OCI-LY7 (cell line): Measurements from ENCODE around the gene DENND10. TPM values are rescaled to one million over a fixed set of nuclear protein-coding genes. Genes with fewer than 3 reads are reported as not detected.
A peak's percentile ranks its signal among the peaks of the same experiment; 100 is the strongest.

Source experiments
- BruUV-seq: library from RNA; stranded (reverse); fragments of 400-500 nt; replicated peaks from 2 replicates; lab custom pipeline; 2021; lab: Mats Ljungman, UMichigan
- CTCF ChIA-PET: fragments of 300-600 bp; sonication (Branson Sonifier 250); formaldehyde crosslinking; loops from one replicate; lab custom pipeline; 2022; ENCODE audit warnings: antibody characterized with exemption; ENCODE audit not compliant: unreplicated experiment; lab: Charles Lee
- POLR2A ChIA-PET: fragments of 300-600 bp; sonication (Branson Sonifier 250); formaldehyde crosslinking; loops from one replicate; lab custom pipeline; 2022; ENCODE audit warnings: antibody characterized with exemption; lab: Charles Lee
- DNase-seq: peaks from one replicate; pipeline ENCODE4 v3.0.0-alpha.2; 2015; ENCODE audit warnings: low spot score
- H2AFZ ChIP-seq: fragments of 200-600 bp; sonication (generic), shearing (Covaris generic); 2 replicates; pipeline ENCODE4 v1.6.1; 2014; ENCODE audit warnings: mild to moderate bottlenecking, antibody characterized with exemption, low read length, moderate library complexity
- H3K27ac ChIP-seq: fragments of 200-600 bp; sonication (generic); 2 replicates; pipeline ENCODE4 v1.5.1; 2014; ENCODE audit warnings: mixed run types, low read depth, mild to moderate bottlenecking, moderate library complexity, low read length, inconsistent platforms; ENCODE audit not compliant: poor library complexity, severe bottlenecking
- H3K36me3 ChIP-seq: fragments of 200-600 bp; sonication (generic); 2 replicates; pipeline ENCODE4 v1.6.1; 2014; ENCODE audit warnings: mild to moderate bottlenecking, antibody characterized with exemption, low read length, moderate library complexity, mixed read lengths; ENCODE audit not compliant: insufficient read depth
- H3K4me1 ChIP-seq: fragments of 200-600 bp; sonication (generic); 2 replicates; pipeline ENCODE4 v1.5.1; 2014; ENCODE audit warnings: mild to moderate bottlenecking, low read length; ENCODE audit not compliant: insufficient read depth, poor library complexity, severe bottlenecking
- H3K4me2 ChIP-seq: fragments of 200-600 bp; sonication (generic); 2 replicates; pipeline ENCODE4 v1.6.1; 2014; ENCODE audit warnings: mild to moderate bottlenecking, low read length
- H3K4me3 ChIP-seq: fragments of 200-600 bp; sonication (generic); 2 replicates; pipeline ENCODE4 v1.5.1; 2014; ENCODE audit warnings: mild to moderate bottlenecking, low read depth, low read length; ENCODE audit not compliant: poor library complexity, severe bottlenecking
- H3K79me2 ChIP-seq: fragments of 200-600 bp; sonication (generic); 2 replicates; pipeline ENCODE4 v1.6.1; 2016; ENCODE audit warnings: low read depth, mild to moderate bottlenecking, low read length, moderate library complexity, mixed read lengths; ENCODE audit not compliant: insufficient read depth
- H3K9me2 ChIP-seq: fragments of 200-600 bp; sonication (generic); 2 replicates; pipeline ENCODE4 v1.6.1; 2016; ENCODE audit warnings: mild to moderate bottlenecking, low read length, mixed read lengths; ENCODE audit not compliant: insufficient read depth
- H3K9me3 ChIP-seq: fragments of 200-600 bp; sonication (generic); 2 replicates; pipeline ENCODE4 v1.6.1; 2014; ENCODE audit warnings: mild to moderate bottlenecking, mixed run types, low read length, mixed read lengths
- H4K20me1 ChIP-seq: fragments of 200-600 bp; sonication (generic); 2 replicates; pipeline ENCODE4 v1.6.1; 2014; ENCODE audit warnings: mild to moderate bottlenecking, antibody characterized with exemption, low read length, moderate library complexity, mixed read lengths; ENCODE audit not compliant: insufficient read depth
- EZH2phosphoT487 ChIP-seq: fragments of 200-600 bp; sonication (generic); IDR thresholded peaks from 2 replicates; pipeline ENCODE4 v1.6.1; 2018; ENCODE audit warnings: low read depth, borderline replicate concordance, mild to moderate bottlenecking, mixed run types, antibody characterized with exemption, low read length, moderate library complexity, mixed read lengths
- intact Hi-C: fragments of 100-400 bp; cut with micrococcal nuclease; formaldehyde crosslinking; loops from one replicate; pipeline ENCODE4 v1.10.0; 2022; ENCODE audit not compliant: unreplicated experiment
- total RNA-seq, 2 experiments: library from RNA; depleted of rRNA in 1 of 2; stranded (reverse); fragments of >200 nt in 1 of 2; shearing (Covaris generic) in 1 of 2; gene quantifications; 2 replicates each; pipeline ENCODE4 v1.2.3, GENCODE V29; 2014 to 2022
- TF ChIP-seq, protein P1 (sequence below): fragments of 200-600 bp; sonication (generic); conservative IDR thresholded peaks from 2 replicates; pipeline ENCODE4 v1.5.1; 2014; ENCODE audit warnings: mild to moderate bottlenecking, antibody characterized with exemption, low read length, moderate library complexity, mixed read lengths

DENND10 gene
- total RNA-seq, 2 experiments from 2014 or later = 17.8 to 27.1 TPM

GRCh38 chr10:119079599-119080520 lies 24.1 kb upstream of the DENND10 start:
- no peaks in the 10 kb centered on the region for H3K9me2 ChIP-seq
- peak; percentile 71 for DNase-seq
- H3K36me3 ChIP-seq = peaks cover 52% of the 10 kb centered on the region
- BruUV-seq = no TSS peak
- no peaks in the 10 kb centered on the region for H3K9me3 ChIP-seq
- no peak for TF ChIP-seq EZH2phosphoT487
- TF ChIP-seq, protein P1, sequence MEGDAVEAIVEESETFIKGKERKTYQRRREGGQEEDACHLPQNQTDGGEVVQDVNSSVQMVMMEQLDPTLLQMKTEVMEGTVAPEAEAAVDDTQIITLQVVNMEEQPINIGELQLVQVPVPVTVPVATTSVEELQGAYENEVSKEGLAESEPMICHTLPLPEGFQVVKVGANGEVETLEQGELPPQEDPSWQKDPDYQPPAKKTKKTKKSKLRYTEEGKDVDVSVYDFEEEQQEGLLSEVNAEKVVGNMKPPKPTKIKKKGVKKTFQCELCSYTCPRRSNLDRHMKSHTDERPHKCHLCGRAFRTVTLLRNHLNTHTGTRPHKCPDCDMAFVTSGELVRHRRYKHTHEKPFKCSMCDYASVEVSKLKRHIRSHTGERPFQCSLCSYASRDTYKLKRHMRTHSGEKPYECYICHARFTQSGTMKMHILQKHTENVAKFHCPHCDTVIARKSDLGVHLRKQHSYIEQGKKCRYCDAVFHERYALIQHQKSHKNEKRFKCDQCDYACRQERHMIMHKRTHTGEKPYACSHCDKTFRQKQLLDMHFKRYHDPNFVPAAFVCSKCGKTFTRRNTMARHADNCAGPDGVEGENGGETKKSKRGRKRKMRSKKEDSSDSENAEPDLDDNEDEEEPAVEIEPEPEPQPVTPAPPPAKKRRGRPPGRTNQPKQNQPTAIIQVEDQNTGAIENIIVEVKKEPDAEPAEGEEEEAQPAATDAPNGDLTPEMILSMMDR = no peak
- intact Hi-C loops = loop anchor here (1.0 to 10.0 kb wide), 4 partner anchors 49 to 625 kb away; partner anchors contain the start of gene SFXN4
- H3K4me1 ChIP-seq = peaks cover 37% of the 10 kb centered on the region
- CTCF ChIA-PET = no interaction called here
- H2AFZ ChIP-seq = peak overlapping the region; percentile 44; the same call in 1 of the 2 replicates
- peaks cover 26% of the 10 kb centered on the region for H4K20me1 ChIP-seq
- H3K27ac ChIP-seq = peak overlapping the region; percentile 70
- peaks cover 67% of the 10 kb centered on the region for H3K79me2 ChIP-seq
- H3K4me3 ChIP-seq = peak overlapping the region; percentile 79
- POLR2A ChIA-PET = interaction anchor here (0.6 to 1.9 kb wide), 8 partner anchors 13 to 325 kb away, joined by 3 to 10 read pairs (median 3); partner anchors contain the start of gene DENND10
- H3K4me2 ChIP-seq = peak overlapping the region; percentile 75

DNA sequence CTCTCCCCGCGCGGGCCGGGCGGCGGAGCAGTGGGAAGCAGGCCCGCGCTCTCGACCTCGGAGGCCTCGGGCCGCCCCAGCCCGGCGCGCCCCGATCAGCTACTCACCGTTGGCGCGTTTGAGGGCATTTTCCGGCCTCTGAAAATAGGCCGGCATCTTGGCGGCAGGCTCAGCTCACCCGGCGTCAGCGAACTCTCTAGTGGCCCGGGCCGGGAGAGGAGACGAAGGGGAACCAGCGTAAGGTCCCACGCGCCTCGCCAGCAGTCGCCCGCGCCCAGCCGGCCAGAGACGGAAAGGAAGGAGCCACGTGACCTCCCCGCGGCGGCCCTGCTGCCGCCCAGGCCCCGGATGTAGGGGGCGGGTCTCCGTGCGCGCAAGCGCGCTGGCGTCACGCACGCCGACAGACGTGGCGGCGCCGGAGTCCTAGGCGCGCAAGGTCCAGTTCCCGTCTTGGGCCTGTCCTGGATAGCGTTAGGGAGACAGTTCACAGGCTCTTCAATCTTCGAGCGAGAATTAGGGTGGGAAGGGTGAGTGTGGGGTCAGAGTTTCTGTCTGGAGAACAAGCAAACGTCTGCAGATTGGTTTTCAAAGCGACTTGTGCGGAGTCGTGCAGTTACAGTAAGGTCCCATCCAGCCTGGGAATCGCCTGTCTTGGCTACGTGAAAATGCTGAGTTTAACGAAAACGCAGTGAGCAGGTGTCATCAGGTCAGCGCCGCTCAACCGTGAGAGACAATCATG lies 23.2 kb upstream of the DENND10 start, which contains the start of gene EIF3A:
Gene EIF3A (minus strand): TSS at position 297 of the 739 bp plus-strand sequence. CDS start 141 bp downstream, at position 156.
- no peak for TF ChIP-seq EZH2phosphoT487
- TF ChIP-seq, protein P1 = no peak
- CTCF ChIA-PET = no interaction called here
- Histone ChIP-seq H3K27ac (peak within 1 kb of the TSS; percentile 70), H4K20me1 (peaks cover 26% of the 10 kb centered on the region), H3K36me3 (peaks cover 47% of the 10 kb centered on the region), H2AFZ (peak within 1 kb of the TSS; percentile 69), H3K9me3 (no peaks in the 10 kb centered on the region), H3K4me3 (peak within 1 kb of the TSS; percentile 79), H3K4me1 (peaks cover 45% of the 10 kb centered on the region), H3K4me2 (peak within 1 kb of the TSS; percentile 75), H3K79me2 (peaks cover 58% of the 10 kb centered on the region), H3K9me2 (no peaks in the 10 kb centered on the region)
- intact Hi-C loops = loop anchor here (1.0 to 10.0 kb wide), 3 partner anchors 85 to 624 kb away; partner anchors contain the start of gene SFXN4
- POLR2A ChIA-PET = interaction anchor here (0.7 to 1.9 kb wide), 4 partner anchors 12 to 42 kb away, joined by 3 to 10 read pairs (median 4); partner anchors contain the start of gene DENND10
- no TSS peak for BruUV-seq
- peak; percentile 94 for DNase-seq
